Ectodermal cell (in vitro differentiated cells): ENCODE results near the gene PIEZO1.

Experiments used
- H3K27ac ChIP-seq: 2 replicates; pipeline ENCODE4 v1.7.0; 2013; ENCODE audit warnings: mild to moderate bottlenecking, low read depth, low read length; ENCODE audit not compliant: insufficient read depth, poor library complexity, severe bottlenecking
- H3K27me3 ChIP-seq: 2 replicates; pipeline ENCODE4 v1.7.0; 2013; ENCODE audit warnings: mild to moderate bottlenecking, low read length; ENCODE audit not compliant: insufficient read depth, control insufficient read depth, poor library complexity, severe bottlenecking
- H3K36me3 ChIP-seq: one replicate; pipeline ENCODE4 v1.7.0; 2013; ENCODE audit warnings: low read length; ENCODE audit not compliant: control insufficient read depth, insufficient read depth
- H3K4me1 ChIP-seq: one replicate; pipeline ENCODE4 v1.7.0; 2013; ENCODE audit warnings: low read length; ENCODE audit not compliant: control insufficient read depth, insufficient read depth
- H3K4me3 ChIP-seq: 2 replicates; pipeline ENCODE4 v1.7.0; 2013; ENCODE audit warnings: low read depth, low read length, control low read depth; ENCODE audit not compliant: insufficient read depth
- H3K9me3 ChIP-seq: 2 replicates; pipeline ENCODE4 v1.7.0; 2013; ENCODE audit warnings: mild to moderate bottlenecking, low read length, moderate library complexity; ENCODE audit not compliant: control insufficient read depth
- WGBS, 2 experiments: methylation state at CpG; one replicate each; pipeline ENCODE4 v1.1.7; 2013; ENCODE audit warnings: missing lambda C conversion rate in 2 of 2; 5-methylcytosine and 5-hydroxymethylcytosine counted together

The PIEZO1 gene

DNA sequence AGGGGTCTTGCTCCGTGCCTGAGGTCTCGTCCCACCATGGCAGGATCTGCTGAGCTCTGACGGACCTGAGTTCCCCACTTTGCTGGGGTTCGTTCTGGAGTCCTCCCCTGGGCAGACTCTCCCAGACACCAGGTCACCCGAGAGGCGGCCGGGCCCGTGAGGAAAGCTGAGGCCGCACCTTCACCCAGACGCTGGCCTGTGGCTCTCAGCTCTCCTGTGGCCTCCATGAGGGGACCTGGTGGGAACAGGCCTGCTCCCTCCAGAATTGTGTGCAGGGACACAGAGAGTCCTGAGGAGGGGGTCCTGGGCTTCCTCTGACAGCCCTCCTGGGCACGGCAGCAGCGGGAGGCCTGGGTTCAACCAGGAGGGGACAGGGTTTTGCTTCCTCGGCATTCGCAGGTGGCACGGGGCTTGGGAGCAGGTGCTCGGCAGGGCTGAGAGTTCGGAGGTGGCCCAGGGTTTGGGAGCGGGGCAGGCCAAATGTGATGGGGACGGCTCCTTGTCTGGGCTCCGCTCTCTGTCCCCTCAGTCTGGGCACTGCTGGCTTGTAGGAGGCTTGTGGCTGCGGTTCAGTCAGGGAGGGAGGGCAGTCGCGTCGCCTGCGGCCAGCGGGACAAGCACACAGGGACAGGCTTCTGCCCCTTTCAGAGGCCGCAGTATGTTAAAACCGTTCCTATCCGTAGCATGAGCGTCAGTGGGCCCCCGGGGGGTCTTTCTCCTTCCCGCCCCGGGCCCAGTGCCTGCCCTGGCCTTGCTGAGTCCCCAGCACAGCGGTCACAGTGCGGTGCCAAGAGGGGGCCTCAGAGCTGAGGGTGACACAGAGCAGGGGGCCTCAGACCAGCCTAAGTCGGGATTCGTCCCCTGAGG lies 90.6 kb downstream of the PIEZO1 start:
- Histone ChIP-seq H3K36me3 (peaks cover 8% of the 10 kb centered on the region), H3K9me3 (no peaks in the 10 kb centered on the region), H3K27ac (no peak overlapping the region), H3K27me3 (peaks cover 12% of the 10 kb centered on the region), H3K4me1 (no peaks in the 10 kb centered on the region), H3K4me3 (no peak overlapping the region)
- WGBS, 2 experiments, result 89 to 90% methylated on average over 37 of the region's 37 CpGs

DNA sequence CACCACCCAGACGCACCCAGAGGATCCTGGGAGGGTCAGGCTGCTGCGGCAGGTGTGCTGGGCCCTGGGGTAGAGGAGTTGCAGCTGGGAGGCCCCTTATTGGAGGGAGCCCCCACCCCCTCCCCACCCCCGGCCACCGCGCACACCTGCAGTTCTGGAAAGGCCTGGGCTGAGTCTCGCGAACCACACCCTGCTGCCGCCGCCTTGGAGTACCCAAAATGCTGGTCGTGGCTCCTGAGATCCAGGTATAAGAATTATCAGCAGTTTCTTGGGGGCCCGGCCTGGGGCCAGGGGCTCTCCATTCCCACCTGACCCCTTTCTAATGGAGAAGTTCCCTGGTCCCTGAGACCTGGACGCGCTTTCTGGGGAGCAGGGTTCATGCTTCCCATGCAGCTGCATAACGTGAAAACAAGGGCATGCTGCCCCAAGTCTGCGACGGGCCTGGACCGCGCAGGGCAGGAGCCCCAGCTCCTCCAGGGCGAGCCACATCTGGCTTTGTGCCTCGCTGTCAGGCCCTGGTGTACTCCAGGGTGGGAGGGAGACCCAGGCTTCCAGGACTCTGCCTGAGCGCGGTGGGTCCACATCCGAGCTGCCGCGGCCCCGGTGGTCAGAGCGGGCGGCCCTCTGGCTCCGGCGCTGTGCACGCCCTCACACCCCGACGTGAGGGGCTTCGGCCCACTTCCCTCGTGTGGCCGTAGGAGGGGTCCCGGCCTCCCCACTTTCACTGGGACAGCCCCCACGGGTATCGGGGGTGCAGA lies 91.4 kb downstream of the PIEZO1 start:
- H3K27ac ChIP-seq, result no peak overlapping the region

DNA sequence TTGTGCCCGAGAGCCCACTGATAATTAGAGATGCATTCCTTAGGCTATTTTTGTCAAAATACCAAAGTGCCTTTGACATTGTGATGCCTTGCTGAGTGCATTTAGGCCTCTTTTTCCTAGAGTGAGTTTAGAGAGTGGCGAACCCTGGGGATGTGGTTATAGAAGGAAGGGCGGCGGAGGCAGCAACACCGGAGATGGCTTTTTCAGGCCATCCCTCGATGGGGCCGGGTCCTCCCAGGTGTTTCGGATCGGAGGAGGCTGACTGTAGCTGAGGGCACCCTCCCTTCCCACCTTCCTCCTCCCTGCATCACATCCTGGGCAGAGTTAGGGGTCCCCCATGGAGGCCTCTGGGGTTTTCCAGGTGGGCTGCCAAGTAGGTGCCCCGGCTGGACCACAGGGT lies 92.2 kb downstream of the PIEZO1 start:
- Histone ChIP-seq H3K27ac (no peak overlapping the region), H3K9me3 (no peaks in the 10 kb centered on the region)
- WGBS, 2 experiments, result 90 to 94% methylated on average over 10 of the region's 10 CpGs

More for the DNA sequence above, 91.4 kb downstream of the PIEZO1 start:
- Histone ChIP-seq H3K27me3 (peaks cover 20% of the 10 kb centered on the region), H3K4me1 (no peaks in the 10 kb centered on the region), H3K9me3 (no peaks in the 10 kb centered on the region), H3K4me3 (no peak overlapping the region), H3K36me3 (peaks cover 8% of the 10 kb centered on the region)
- 93 to 94% methylated on average over 39 of the region's 39 CpGs for WGBS, 2 experiments

DNA sequence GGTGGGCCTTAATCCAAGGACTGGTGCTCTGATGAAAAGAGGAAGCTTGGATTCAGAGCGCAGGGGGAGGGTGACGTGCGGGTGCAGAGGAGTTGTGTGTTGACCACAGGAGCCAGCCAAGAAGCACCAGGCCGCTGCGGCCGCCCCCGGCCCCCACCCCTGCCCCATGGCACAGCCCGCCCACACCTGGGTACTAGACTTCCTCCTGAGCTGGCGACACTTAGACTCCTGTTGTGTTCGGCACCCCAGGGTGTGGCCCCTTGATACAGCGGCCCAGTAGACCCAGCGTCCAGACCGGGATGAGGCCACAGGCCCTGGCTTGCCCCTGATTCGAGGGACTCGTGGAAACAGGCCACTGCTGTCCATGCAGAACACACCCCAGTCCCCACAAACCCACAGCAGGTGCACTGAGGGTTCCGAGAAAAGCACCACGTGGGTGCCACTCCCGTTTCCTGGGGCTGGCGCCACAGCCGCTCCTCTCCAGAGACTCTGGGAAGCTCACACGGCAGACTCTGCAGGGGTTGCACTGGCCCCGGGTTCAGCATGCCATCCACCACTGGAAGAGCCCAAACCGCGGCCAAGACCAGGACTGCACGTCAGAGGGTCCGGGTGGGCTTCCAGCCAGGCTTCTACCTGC lies 93.0 kb downstream of the PIEZO1 start:
- WGBS, 2 experiments, result 92 to 93% methylated on average over 26 of the region's 26 CpGs
- H3K27me3 ChIP-seq, result peaks cover 36% of the 10 kb centered on the region
- H3K27ac ChIP-seq, result no peak overlapping the region
- no peak overlapping the region for H3K4me3 ChIP-seq
- H3K9me3 ChIP-seq, result no peaks in the 10 kb centered on the region
- no peaks in the 10 kb centered on the region for H3K4me1 ChIP-seq
- peaks cover 3% of the 10 kb centered on the region for H3K36me3 ChIP-seq

More for the DNA sequence above, 92.2 kb downstream of the PIEZO1 start:
- H3K4me3 ChIP-seq, result no peak overlapping the region
- peaks cover 28% of the 10 kb centered on the region for H3K27me3 ChIP-seq
- no peaks in the 10 kb centered on the region for H3K4me1 ChIP-seq
- H3K36me3 ChIP-seq, result peaks cover 3% of the 10 kb centered on the region

DNA sequence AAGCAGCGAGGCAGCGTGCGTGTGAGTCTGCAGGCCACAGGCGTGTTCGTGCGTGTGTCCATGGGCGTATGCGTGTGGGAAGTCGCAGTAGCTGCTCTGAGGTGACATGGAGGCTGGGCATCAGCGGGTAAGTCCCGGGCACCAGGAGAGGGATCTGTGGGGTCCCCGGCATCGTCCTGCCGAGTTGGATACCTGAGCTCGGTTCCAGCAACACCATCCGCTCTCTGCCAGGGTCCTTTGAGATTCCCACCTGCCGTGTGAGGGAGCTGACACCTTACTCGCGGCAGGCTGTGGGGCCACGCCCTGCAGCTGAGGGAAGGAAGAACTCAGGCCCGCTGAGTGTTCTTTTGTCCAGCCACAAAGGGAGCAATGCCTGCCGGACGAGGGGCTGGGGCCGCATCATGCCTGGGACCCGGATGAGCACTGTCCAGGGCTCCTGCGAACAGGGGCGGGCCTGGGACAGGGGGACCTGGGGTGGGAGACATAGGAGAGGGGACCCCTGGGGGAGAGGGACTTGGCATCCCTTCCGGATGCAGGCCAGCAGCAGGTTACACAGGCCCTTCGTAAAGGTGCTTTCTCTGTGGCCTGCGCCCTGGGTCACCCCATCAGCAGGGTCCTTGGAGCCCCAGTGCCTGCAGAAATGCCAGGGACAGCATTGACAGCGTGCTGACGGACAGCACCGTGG lies 93.7 kb downstream of the PIEZO1 start:
- no peak overlapping the region for H3K27ac ChIP-seq
- no peaks in the 10 kb centered on the region for H3K36me3 ChIP-seq
- peaks cover 43% of the 10 kb centered on the region for H3K27me3 ChIP-seq
- no peak overlapping the region for H3K4me3 ChIP-seq
- no peaks in the 10 kb centered on the region for H3K9me3 ChIP-seq
- 91% methylated on average over 33 of the region's 33 CpGs for WGBS, 2 experiments
- H3K4me1 ChIP-seq, result no peaks in the 10 kb centered on the region

DNA sequence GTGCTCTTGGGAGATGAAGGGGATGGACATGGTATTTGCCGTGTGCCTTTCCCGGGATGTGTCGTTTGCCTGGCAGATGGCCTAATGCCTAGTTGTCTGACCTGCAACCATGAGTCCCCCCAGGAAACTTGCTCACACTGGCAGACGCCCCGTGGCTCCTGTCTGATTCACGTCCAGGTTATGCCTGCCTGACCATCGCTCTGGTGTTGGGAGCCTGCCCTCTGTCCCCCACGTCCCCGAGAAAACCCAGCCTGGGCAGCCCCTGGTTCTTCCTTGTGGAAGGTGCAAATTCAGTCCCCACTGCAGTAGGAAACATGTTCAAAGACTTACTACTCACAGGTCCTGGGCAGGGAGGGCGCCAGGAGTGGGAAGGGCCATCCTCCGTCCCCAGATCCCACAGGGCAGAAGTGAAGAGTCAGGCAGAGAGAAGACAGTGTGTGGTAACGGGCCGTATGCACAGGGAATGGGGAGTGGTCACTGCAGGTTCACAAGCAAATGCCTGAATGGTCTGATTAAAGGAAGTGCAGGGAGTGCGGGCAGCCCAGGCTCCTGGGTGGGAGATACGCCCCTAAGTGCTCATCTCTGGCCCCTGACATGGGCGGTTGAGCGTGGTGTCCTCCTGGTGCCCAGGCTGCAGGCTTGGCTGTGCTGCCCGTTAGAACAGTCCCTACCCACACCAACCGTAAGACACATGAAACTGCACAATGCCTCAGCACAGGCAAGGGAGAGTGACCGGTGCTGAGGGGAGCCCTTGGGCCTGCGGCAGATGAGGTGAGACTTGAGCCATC lies 94.5 kb downstream of the PIEZO1 start:
- Histone ChIP-seq H3K27me3 (peaks cover 51% of the 10 kb centered on the region), H3K4me1 (no peaks in the 10 kb centered on the region), H3K27ac (no peak overlapping the region), H3K4me3 (no peak overlapping the region), H3K9me3 (no peaks in the 10 kb centered on the region), H3K36me3 (no peaks in the 10 kb centered on the region)
- 82 to 86% methylated on average over 21 of the region's 21 CpGs for WGBS, 2 experiments

DNA sequence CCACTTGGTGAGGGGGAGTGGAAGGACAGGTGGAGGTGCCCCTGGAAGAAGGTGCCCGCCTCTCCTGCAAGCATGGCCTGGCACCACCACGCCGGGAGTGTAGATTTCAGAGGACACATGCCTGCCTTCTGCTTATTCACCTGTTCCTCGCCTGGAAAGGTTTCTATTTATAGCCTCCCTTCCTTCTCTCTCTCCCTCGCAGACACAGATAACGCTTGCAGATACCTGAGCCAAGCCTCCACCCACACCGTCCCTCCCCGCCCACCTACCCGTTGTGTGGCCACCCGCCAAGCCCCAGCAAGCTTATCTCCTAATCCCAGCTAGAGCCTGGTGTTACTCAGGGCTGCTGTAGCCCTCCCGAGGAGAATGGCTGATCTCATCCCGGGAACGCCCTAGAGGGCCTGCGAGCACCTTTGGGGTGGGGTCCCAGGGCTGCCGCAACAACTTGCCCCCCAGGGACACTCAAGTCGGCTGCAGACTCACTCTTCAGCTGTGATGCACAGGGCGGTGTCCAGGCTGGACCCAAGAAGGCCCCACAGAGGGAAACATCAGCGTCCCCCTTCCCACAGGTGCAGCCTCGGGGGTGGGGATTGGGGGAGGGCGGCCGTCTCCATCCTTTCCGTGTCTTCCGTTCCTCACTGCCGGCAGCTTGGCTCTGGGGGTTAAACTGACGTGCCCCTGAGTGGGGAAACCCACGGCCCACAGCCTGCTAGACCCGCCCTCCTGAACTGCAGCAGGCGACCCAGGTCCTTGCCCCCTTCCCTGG lies 96.8 kb downstream of the PIEZO1 start:
- Histone ChIP-seq H3K4me3 (no peak overlapping the region), H3K9me3 (no peaks in the 10 kb centered on the region), H3K27ac (no peak overlapping the region), H3K4me1 (no peaks in the 10 kb centered on the region), H3K27me3 (peaks cover 72% of the 10 kb centered on the region), H3K36me3 (no peaks in the 10 kb centered on the region)
- WGBS, 2 experiments, result 59 to 61% methylated on average over 28 of the region's 28 CpGs

DNA sequence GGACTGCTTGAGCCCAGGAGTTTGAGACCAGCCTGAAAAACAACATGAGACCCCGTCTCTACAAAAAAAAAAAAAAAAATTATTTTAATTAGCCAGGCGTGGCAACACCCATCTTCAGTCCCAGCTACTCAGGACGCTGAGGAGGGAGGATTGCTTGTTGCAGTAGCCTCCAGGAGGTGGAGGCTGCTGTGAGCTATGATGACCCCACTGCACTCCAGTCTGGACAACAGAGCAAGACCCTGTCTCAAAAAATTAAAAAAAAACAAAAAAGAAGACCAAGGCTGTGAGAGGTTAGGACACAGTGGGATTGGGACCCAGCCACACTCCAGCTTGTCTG lies 97.4 kb downstream of the PIEZO1 start:
- Histone ChIP-seq H3K27ac (no peak overlapping the region), H3K4me1 (no peaks in the 10 kb centered on the region), H3K36me3 (no peaks in the 10 kb centered on the region), H3K9me3 (no peaks in the 10 kb centered on the region), H3K4me3 (no peak overlapping the region), H3K27me3 (peaks cover 72% of the 10 kb centered on the region)
- WGBS, 2 experiments, result 77 to 86% methylated on average over 3 of the region's 3 CpGs

DNA sequence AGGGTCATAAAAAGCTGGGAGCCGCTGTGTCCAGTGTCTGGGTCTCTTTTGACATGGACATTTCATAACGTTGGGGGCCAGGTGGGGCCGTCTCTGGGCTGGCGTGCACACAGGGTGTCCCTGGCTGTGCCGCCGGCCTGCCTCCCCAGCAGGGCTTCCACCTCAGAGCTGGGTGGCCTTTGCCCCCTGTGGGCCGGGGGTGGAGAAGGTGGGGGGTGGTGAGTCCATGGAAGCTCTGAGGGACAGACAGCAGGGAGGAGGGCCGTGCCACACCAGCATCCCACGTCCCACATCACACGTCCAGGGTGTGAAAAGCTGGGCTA lies 97.8 kb downstream of the PIEZO1 start:
- H3K4me3 ChIP-seq, result no peak overlapping the region

More for the DNA sequence above, 97.8 kb downstream of the PIEZO1 start:
- no peaks in the 10 kb centered on the region for H3K9me3 ChIP-seq
- no peaks in the 10 kb centered on the region for H3K4me1 ChIP-seq
- WGBS, 2 experiments, result 78% methylated on average over 10 of the region's 10 CpGs
- H3K27me3 ChIP-seq, result peaks cover 72% of the 10 kb centered on the region
- no peak overlapping the region for H3K27ac ChIP-seq
- no peaks in the 10 kb centered on the region for H3K36me3 ChIP-seq
